ENCODE measurements around the gene RAD9B. TPM values are rescaled to one million over a fixed set of nuclear protein-coding genes. Genes with fewer than 3 reads are reported as not detected.

RAD9B gene
- total and polyA plus RNA-seq, 10 of the 15 experiments (the other 5 are each of a cell fraction or from before 2014, with no cell fraction given), result 0.54 to 2.0 (median 1.3) TPM

DNA sequence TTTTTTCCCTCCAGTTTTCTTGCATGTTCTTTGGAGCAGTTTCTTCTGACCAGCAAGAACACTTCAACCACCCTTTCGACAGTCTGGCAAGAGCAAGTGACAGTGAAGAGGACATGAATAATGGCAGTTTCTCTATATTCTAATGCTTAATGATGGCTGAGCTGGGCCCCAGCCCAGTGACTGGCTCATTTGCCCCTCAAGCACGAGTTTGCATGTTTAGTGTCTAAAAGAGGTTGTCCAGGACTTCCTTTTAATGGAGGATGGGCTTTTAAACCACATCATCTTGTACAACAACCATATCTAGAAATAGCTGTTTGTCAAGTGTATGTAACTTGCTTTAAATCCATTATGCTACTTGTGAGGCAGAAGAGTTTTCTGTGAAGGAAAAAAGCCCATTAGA is 28.4 kb downstream of the RAD9B start:
- Histone ChIP-seq H2AFZ (ENCODE audit: control insufficient read depth, low read depth, low read length) (no peak overlapping the region), H3K4me2 (ENCODE audit: control insufficient read depth, insufficient read depth) (peak overlapping the region; percentile 62), H3K36me3 (ENCODE audit: control insufficient read depth in 2 of 2, insufficient read depth in 2 of 2, low read length in 1 of 2) (peaks cover 0 to 11% of the 10 kb centered on the region in 2 experiments; a peak in 2 of 4 replicates), H4K20me1 (ENCODE audit: control insufficient read depth, insufficient read depth) (no peaks in the 10 kb centered on the region), H3K9me3 (replicated peaks; ENCODE audit: control insufficient read depth, insufficient read depth, low read length) (no peaks in the 10 kb centered on the region), H3K79me2 (ENCODE audit: control insufficient read depth, insufficient read depth, low read length) (peaks cover 31% of the 10 kb centered on the region), H3K27me3 (replicated peaks in 1 of 2; ENCODE audit: control insufficient read depth in 2 of 2, insufficient read depth in 2 of 2, low read length in 1 of 2) (no peaks in the 10 kb centered on the region), H3K9ac (ENCODE audit: control insufficient read depth, insufficient read depth, low read length) (no peak overlapping the region; the same call in 1 of the 2 replicates), H3K4me1 (ENCODE audit: control insufficient read depth, insufficient read depth, low read length) (peaks cover 61% of the 10 kb centered on the region), H3K27ac (ENCODE audit: control insufficient read depth, insufficient read depth) (peak overlapping the region; percentile 80), H3K4me3 (no peak overlapping the region)
- ATAC-seq, result peak; percentile 5; the same call in 2 of the 3 replicates
- WGBS (ENCODE audit: insufficient coverage, insufficient replicate concordance, low lambda C conversion rate, missing lambda C conversion rate), result 3% methylated on average over 2 of the region's 2 CpGs
- DNase-seq (ENCODE audit: low read depth, low spot score), result no peak
- ChIA-PET POLR2A (interaction anchor here (0.5 to 10.4 kb wide), 4 partner anchors 8 to 48 kb away, joined by 3 to 122 read pairs (median 10); no protein-coding TSS in a partner anchor), RAD21 (ENCODE audit: unreplicated experiment) (interaction anchor here (0.7 to 7.3 kb wide), 10 partner anchors 8 to 76 kb away, joined by 3 to 109 read pairs (median 4); partner anchors contain the start of genes FAM216A and GPN3), SMC1A (ENCODE audit: uncharacterized antibody, unreplicated experiment) (interaction anchor here (1.0 to 18.4 kb wide), 10 partner anchors 9 to 74 kb away, joined by 4 to 308 read pairs (median 17); no protein-coding TSS in a partner anchor), CTCF (interaction anchor here (0.9 to 5.4 kb wide), 6 partner anchors 11 to 80 kb away, joined by 3 to 52 read pairs (median 12); partner anchors contain the start of gene ARPC3)
- intact Hi-C loops (cut with micrococcal nuclease; ENCODE audit: unreplicated experiment), result loop anchor here (2.0 to 10.0 kb wide), 2 partner anchors 52 to 354 kb away; partner anchors contain the start of gene PPTC7
- no peak for FAIRE-seq
- in situ Hi-C loops (cut with MboI), result no loop called here
- BruUV-seq (replicated peaks), result no TSS peak
- TF ChIP-seq SIX5 (IDR thresholded peaks at IDR 0.05; ENCODE audit: low read depth, low read length, severe bottlenecking) (no peak), ATF2 (IDR thresholded peaks at IDR 0.05; ENCODE audit: low read length) (no peak; the same call in 1 of the 2 replicates), MEF2A (IDR thresholded peaks at IDR 0.05; ENCODE audit: insufficient read depth, low read depth, low read length) (peak; percentile 59; the same call in 1 of the 2 replicates), RUNX3 (IDR thresholded peaks at IDR 0.05; ENCODE audit: low read length) (peak; percentile 53), ZNF384 (IDR thresholded peaks at IDR 0.05; ENCODE audit: borderline replicate concordance, low read depth, low read length) (no peak), TBL1XR1 (IDR thresholded peaks at IDR 0.05; ENCODE audit: low read depth, low read length) (no peak), CREB1 (IDR thresholded peaks at IDR 0.05; ENCODE audit: low read depth) (no peak), KDM1A (IDR thresholded peaks at IDR 0.05; ENCODE audit: borderline replicate concordance) (no peak), NR2C2 (IDR thresholded peaks at IDR 0.05; ENCODE audit: borderline replicate concordance, control insufficient read depth, insufficient read length, low read depth) (no peak), ZBTB11 (CRISPR knock-in tag; IDR thresholded peaks at IDR 0.05) (no peak), SKIL (IDR thresholded peaks at IDR 0.05; ENCODE audit: low read depth, poor library complexity, severe bottlenecking) (no peak), BHLHE40 (IDR thresholded peaks at IDR 0.05; ENCODE audit: borderline replicate concordance in 1 of 2, low read depth in 2 of 2, low read length in 1 of 2) (peak; percentile 48 to 51; a peak in 2 of 4 replicates), TCF7 (IDR thresholded peaks at IDR 0.05; ENCODE audit: borderline replicate concordance) (no peak), POLR2AphosphoS2 (IDR thresholded peaks at IDR 0.05; ENCODE audit: low read depth, low read length) (0 out of 2 replicates have a peak, but pooled peaks have one; percentile 14), PBX3 (IDR thresholded peaks at IDR 0.05; ENCODE audit: insufficient replicate concordance, low read depth, low read length) (no peak)
